Measurements from ENCODE around the gene LAMB3. TPM values are rescaled to one million over a fixed set of nuclear protein-coding genes. Genes with fewer than 3 reads are reported as not detected.
A peak's percentile ranks its signal among the peaks of the same experiment; 100 is the strongest.

Gene LAMB3
- total and polyA plus RNA-seq, 2 experiments from 2014 or later = 0.21 to 0.48 TPM

GRCh38 chr1:209642816-209643215, 9.4 kb downstream of the LAMB3 start:
- Histone ChIP-seq H3K9me3 (ENCODE audit: low read depth) (no peaks in the 10 kb centered on the region), H3K4me1 (ENCODE audit: low read depth) (peaks cover 37% of the 10 kb centered on the region), H3K27ac (peak overlapping the region; percentile 95), H3K4me3 (no peak overlapping the region), H3K36me3 (no peaks in the 10 kb centered on the region), H3K27me3 (no peaks in the 10 kb centered on the region)
- DNase-seq (ENCODE audit: low read depth in 1 of 2, low spot score in 1 of 2) = peak in 1 of 2 donors; percentile 52
- TF ChIP-seq CTCF (IDR thresholded peaks at IDR 0.05; ENCODE audit: low read depth, low read length) = no peak

GRCh38 chr1:209641832-209642172, 10.4 kb downstream of the LAMB3 start:
- H3K27ac ChIP-seq = peak overlapping the region; percentile 95
- peaks cover 35% of the 10 kb centered on the region for H3K4me1 ChIP-seq (ENCODE audit: low read depth)
- no peak for TF ChIP-seq CTCF (IDR thresholded peaks at IDR 0.05; ENCODE audit: low read depth, low read length)
- DNase-seq (ENCODE audit: low read depth in 1 of 2, low spot score in 1 of 2) = peak; percentile 88 to 89
- H3K4me3 ChIP-seq = no peak overlapping the region
- H3K36me3 ChIP-seq = no peaks in the 10 kb centered on the region
- no peaks in the 10 kb centered on the region for H3K9me3 ChIP-seq (ENCODE audit: low read depth)
- H3K27me3 ChIP-seq = no peaks in the 10 kb centered on the region

- TF ChIP-seq CTCF (IDR thresholded peaks at IDR 0.05; ENCODE audit: low read depth, low read length) = no peak
- DNase-seq (ENCODE audit: low read depth in 1 of 2, low spot score in 1 of 2) = no peak
- H3K4me1 ChIP-seq (ENCODE audit: low read depth) = peaks cover 4% of the 10 kb centered on the region
- H3K27ac ChIP-seq = no peak overlapping the region
- no peaks in the 10 kb centered on the region for H3K27me3 ChIP-seq
- H3K4me3 ChIP-seq = no peak overlapping the region
- H3K9me3 ChIP-seq (ENCODE audit: low read depth) = no peaks in the 10 kb centered on the region
- H3K36me3 ChIP-seq = no peaks in the 10 kb centered on the region
These were observed 16.4 kb downstream of the LAMB3 start for GRCh38 chr1:209635850-209636249.

- Histone ChIP-seq H3K27ac (no peak overlapping the region), H3K27me3 (no peaks in the 10 kb centered on the region), H3K36me3 (no peaks in the 10 kb centered on the region), H3K4me3 (no peak overlapping the region), H3K4me1 (ENCODE audit: low read depth) (peaks cover 8% of the 10 kb centered on the region), H3K9me3 (ENCODE audit: low read depth) (no peaks in the 10 kb centered on the region)
- TF ChIP-seq CTCF (IDR thresholded peaks at IDR 0.05; ENCODE audit: low read depth, low read length) = no peak
- no peak for DNase-seq (ENCODE audit: low read depth in 1 of 2, low spot score in 1 of 2)
These were observed 18.1 kb downstream of the LAMB3 start for GRCh38 chr1:209634005-209634737.

GRCh38 chr1:209633335-209633997, 18.8 kb downstream of the LAMB3 start:
- DNase-seq (ENCODE audit: low read depth in 1 of 2, low spot score in 1 of 2) = peak in 1 of 2 donors; percentile 19
- no peak for TF ChIP-seq CTCF (IDR thresholded peaks at IDR 0.05; ENCODE audit: low read depth, low read length)
- H3K9me3 ChIP-seq (ENCODE audit: low read depth) = no peaks in the 10 kb centered on the region
- H3K36me3 ChIP-seq = no peaks in the 10 kb centered on the region
- no peaks in the 10 kb centered on the region for H3K27me3 ChIP-seq
- peaks cover 8% of the 10 kb centered on the region for H3K4me1 ChIP-seq (ENCODE audit: low read depth)
- no peak overlapping the region for H3K27ac ChIP-seq
- no peak overlapping the region for H3K4me3 ChIP-seq
